ENCODE data around the gene THSD4.
"Not testable (repeated sequence)": the region's sequence is repeated elsewhere in the genome, so short reads cannot be mapped to it uniquely, and the experiment has no call there.

THSD4 gene

DNA sequence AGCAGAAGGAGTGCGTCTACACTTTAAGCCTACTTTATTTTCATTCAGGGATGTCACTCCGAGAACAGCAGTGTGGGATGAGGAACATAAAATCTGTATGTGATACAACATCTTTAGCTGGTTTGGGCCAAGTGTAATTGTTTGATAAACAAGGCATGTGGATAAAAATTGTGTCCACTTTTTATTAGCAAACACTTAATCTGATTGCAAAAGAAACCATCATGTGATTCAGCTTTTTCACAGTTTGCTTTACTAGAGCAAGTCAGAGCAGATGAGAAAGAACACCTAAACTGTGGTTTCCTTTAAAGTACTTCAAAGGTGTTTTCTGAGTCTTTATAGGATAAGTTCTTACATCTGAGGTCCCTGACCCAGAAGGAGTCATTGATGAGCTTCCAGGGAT is 237.9 kb downstream of the THSD4 start:
- H3K27ac ChIP-seq (ENCODE audit: low read depth, low read length) = no peak overlapping the region
- peaks cover 23% of the 10 kb centered on the region for H3K4me1 ChIP-seq (ENCODE audit: control insufficient read depth, insufficient read depth, low read length)

DNA sequence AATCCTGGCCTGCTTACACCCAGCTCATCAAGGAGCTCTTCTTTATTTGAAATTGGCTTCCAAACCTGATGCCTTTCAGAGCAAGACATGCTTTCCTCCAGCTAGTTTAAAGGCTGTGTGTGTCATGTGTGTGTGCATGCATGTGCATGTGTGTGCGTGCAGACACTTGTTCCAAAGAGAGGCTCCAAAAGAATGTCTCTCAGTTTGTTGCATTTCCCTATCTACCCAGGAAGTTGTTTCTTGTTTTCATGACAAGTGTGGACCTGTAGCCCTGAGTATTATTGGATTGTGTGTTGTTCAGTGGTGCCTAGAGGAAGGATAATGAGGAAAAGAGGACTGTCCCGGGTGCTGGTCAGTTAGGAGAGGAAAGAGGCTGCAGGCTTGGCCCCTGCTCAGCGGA is 240.0 kb downstream of the THSD4 start:
- no peaks in the 10 kb centered on the region for H3K9me3 ChIP-seq (ENCODE audit: control insufficient read depth, insufficient read depth, low read depth, low read length)
- H3K36me3 ChIP-seq (ENCODE audit: control insufficient read depth, insufficient read depth, low read length) = no peaks in the 10 kb centered on the region
- H3K27me3 ChIP-seq (ENCODE audit: control insufficient read depth, insufficient read depth, low read length) = no peaks in the 10 kb centered on the region
- no peak overlapping the region for H3K4me3 ChIP-seq (ENCODE audit: low read depth, low read length)
- H3K4me1 ChIP-seq (ENCODE audit: control insufficient read depth, insufficient read depth, low read length) = peaks cover 13% of the 10 kb centered on the region; the same call in 1 of the 2 replicates
- H3K9ac ChIP-seq (ENCODE audit: low read length) = no peak overlapping the region
- H3K27ac ChIP-seq (ENCODE audit: low read depth, low read length) = no peak overlapping the region

More for the DNA sequence above, 237.9 kb downstream of the THSD4 start:
- Histone ChIP-seq H3K36me3 (ENCODE audit: control insufficient read depth, insufficient read depth, low read length) (no peaks in the 10 kb centered on the region), H3K4me3 (ENCODE audit: low read depth, low read length) (no peak overlapping the region), H3K9me3 (ENCODE audit: control insufficient read depth, insufficient read depth, low read depth, low read length) (no peaks in the 10 kb centered on the region), H3K27me3 (ENCODE audit: control insufficient read depth, insufficient read depth, low read length) (no peaks in the 10 kb centered on the region), H3K9ac (ENCODE audit: low read length) (no peak overlapping the region)

- no peaks in the 10 kb centered on the region for H3K9me3 ChIP-seq (ENCODE audit: control insufficient read depth, insufficient read depth, low read depth, low read length)
- H3K9ac ChIP-seq (ENCODE audit: low read length) = no peak overlapping the region
- H3K36me3 ChIP-seq (ENCODE audit: control insufficient read depth, insufficient read depth, low read length) = no peaks in the 10 kb centered on the region
- no peak overlapping the region for H3K4me3 ChIP-seq (ENCODE audit: low read depth, low read length)
- no peaks in the 10 kb centered on the region for H3K27me3 ChIP-seq (ENCODE audit: control insufficient read depth, insufficient read depth, low read length)
- H3K27ac ChIP-seq (ENCODE audit: low read depth, low read length) = no peak overlapping the region
- peaks cover 11% of the 10 kb centered on the region for H3K4me1 ChIP-seq (ENCODE audit: control insufficient read depth, insufficient read depth, low read length)
Measured at GRCh38 chr15:71357321-71357732, 242.1 kb downstream of the THSD4 start.

DNA sequence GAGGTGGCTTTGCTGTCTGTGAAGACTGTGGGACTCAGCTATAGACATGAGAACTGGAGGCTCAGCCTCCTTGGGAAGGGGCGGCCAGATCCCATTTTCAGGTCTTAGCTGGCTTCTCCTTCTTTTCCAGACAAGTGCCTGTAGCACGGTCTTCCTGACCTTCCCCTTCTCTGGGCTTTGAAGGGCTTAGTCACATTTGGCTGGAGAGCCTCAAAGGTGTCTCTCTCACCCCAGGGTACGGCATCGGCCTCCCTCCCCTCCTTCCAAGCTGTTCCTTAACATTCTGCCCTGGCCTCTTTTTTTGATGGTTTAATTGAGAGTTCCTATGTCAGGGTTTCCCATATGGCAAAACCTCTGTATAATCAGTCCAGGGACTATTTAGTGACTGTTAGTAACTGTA is 242.7 kb downstream of the THSD4 start:
- Histone ChIP-seq H3K9me3 (ENCODE audit: control insufficient read depth, insufficient read depth, low read depth, low read length) (no peaks in the 10 kb centered on the region), H3K27me3 (ENCODE audit: control insufficient read depth, insufficient read depth, low read length) (no peaks in the 10 kb centered on the region), H3K36me3 (ENCODE audit: control insufficient read depth, insufficient read depth, low read length) (no peaks in the 10 kb centered on the region), H3K4me1 (ENCODE audit: control insufficient read depth, insufficient read depth, low read length) (peaks cover 12% of the 10 kb centered on the region), H3K9ac (ENCODE audit: low read length) (no peak overlapping the region), H3K4me3 (ENCODE audit: low read depth, low read length) (no peak overlapping the region), H3K27ac (ENCODE audit: low read depth, low read length) (no peak overlapping the region)

GRCh38 chr15:71359246-71359645 is 244.0 kb downstream of the THSD4 start:
- no peaks in the 10 kb centered on the region for H3K27me3 ChIP-seq (ENCODE audit: control insufficient read depth, insufficient read depth, low read length)
- H3K4me3 ChIP-seq (ENCODE audit: low read depth, low read length) = no peak overlapping the region
- no peaks in the 10 kb centered on the region for H3K36me3 ChIP-seq (ENCODE audit: control insufficient read depth, insufficient read depth, low read length)
- no peak overlapping the region for H3K9ac ChIP-seq (ENCODE audit: low read length)
- peaks cover 24% of the 10 kb centered on the region for H3K4me1 ChIP-seq (ENCODE audit: control insufficient read depth, insufficient read depth, low read length)
- H3K9me3 ChIP-seq (ENCODE audit: control insufficient read depth, insufficient read depth, low read depth, low read length) = no peaks in the 10 kb centered on the region
- no peak overlapping the region for H3K27ac ChIP-seq (ENCODE audit: low read depth, low read length)

DNA sequence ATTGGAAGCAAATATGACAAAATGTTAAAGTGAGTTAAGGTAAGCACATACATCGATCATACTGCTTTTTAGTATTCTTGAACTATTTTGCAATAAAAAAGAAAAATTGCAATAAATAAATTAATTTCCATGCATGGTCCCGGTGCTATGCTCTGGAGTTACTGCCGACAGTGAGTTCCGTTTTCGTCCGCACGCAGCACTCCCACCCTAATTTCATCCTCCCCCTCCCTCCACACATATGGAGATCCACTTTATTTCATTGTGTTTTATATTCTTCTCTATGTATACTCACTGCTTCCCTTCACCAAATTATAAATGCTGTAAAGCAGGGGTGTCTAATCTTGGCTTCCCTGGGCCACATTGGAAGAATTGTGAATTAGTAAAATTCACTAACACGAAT is 247.3 kb downstream of the THSD4 start:
- Histone ChIP-seq H3K4me1 (ENCODE audit: control insufficient read depth, insufficient read depth, low read length) (peaks cover 29% of the 10 kb centered on the region), H3K27me3 (ENCODE audit: control insufficient read depth, insufficient read depth, low read length) (no peaks in the 10 kb centered on the region), H3K9me3 (ENCODE audit: control insufficient read depth, insufficient read depth, low read depth, low read length) (no peaks in the 10 kb centered on the region), H3K4me3 (ENCODE audit: low read depth, low read length) (no peak overlapping the region), H3K9ac (ENCODE audit: low read length) (no peak overlapping the region), H3K27ac (ENCODE audit: low read depth, low read length) (0 out of 2 replicates have a peak overlapping the region, but pooled peaks have one; percentile 33), H3K36me3 (ENCODE audit: control insufficient read depth, insufficient read depth, low read length) (no peaks in the 10 kb centered on the region)

GRCh38 chr15:71362987-71363968 is 248.0 kb downstream of the THSD4 start:
- H3K27me3 ChIP-seq (ENCODE audit: control insufficient read depth, insufficient read depth, low read length) = no peaks in the 10 kb centered on the region
- no peak overlapping the region for H3K9ac ChIP-seq (ENCODE audit: low read length)
- peaks cover 24% of the 10 kb centered on the region for H3K4me1 ChIP-seq (ENCODE audit: control insufficient read depth, insufficient read depth, low read length)
- peak overlapping the region; percentile 70 for H3K27ac ChIP-seq (ENCODE audit: low read depth, low read length)
- no peaks in the 10 kb centered on the region for H3K36me3 ChIP-seq (ENCODE audit: control insufficient read depth, insufficient read depth, low read length)
- no peak overlapping the region for H3K4me3 ChIP-seq (ENCODE audit: low read depth, low read length)
- H3K9me3 ChIP-seq (ENCODE audit: control insufficient read depth, insufficient read depth, low read depth, low read length) = no peaks in the 10 kb centered on the region

- Histone ChIP-seq H3K9ac (ENCODE audit: low read length) (no peak overlapping the region), H3K4me3 (ENCODE audit: low read depth, low read length) (no peak overlapping the region)
Measured at GRCh38 chr15:71364117-71364584, 248.9 kb downstream of the THSD4 start.

DNA sequence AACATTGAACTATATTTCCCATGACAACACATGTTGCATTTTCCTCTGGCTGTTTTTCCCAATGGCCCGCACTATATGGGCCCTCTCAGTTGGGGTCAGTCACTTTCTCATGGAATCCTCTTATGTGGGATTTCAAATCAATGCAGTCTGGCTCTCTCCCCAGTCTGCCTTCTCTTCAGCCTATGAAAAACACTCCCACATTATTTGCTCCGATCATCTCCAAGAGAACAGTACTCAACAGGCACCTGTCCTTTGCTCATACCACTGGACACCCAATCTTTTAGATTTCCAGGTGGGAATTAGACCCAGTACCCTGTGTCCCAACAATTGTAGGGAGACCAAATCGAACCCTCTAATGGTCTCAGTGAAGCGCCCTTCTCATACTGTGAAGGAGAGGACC is 251.3 kb downstream of the THSD4 start:
- no peak overlapping the region for H3K4me3 ChIP-seq (ENCODE audit: low read depth, low read length)
- peaks cover 24% of the 10 kb centered on the region for H3K4me1 ChIP-seq (ENCODE audit: control insufficient read depth, insufficient read depth, low read length)
- no peaks in the 10 kb centered on the region for H3K27me3 ChIP-seq (ENCODE audit: control insufficient read depth, insufficient read depth, low read length)
- no peaks in the 10 kb centered on the region for H3K36me3 ChIP-seq (ENCODE audit: control insufficient read depth, insufficient read depth, low read length)
- no peak overlapping the region for H3K9ac ChIP-seq (ENCODE audit: low read length)
- no peaks in the 10 kb centered on the region for H3K9me3 ChIP-seq (ENCODE audit: control insufficient read depth, insufficient read depth, low read depth, low read length)
- H3K27ac ChIP-seq (ENCODE audit: low read depth, low read length) = no peak overlapping the region

More at GRCh38 chr15:71364117-71364584, 248.9 kb downstream of the THSD4 start:
- peaks cover 24% of the 10 kb centered on the region for H3K4me1 ChIP-seq (ENCODE audit: control insufficient read depth, insufficient read depth, low read length)
- no peaks in the 10 kb centered on the region for H3K9me3 ChIP-seq (ENCODE audit: control insufficient read depth, insufficient read depth, low read depth, low read length)
- H3K27ac ChIP-seq (ENCODE audit: low read depth, low read length) = peak overlapping the region; percentile 70
- no peaks in the 10 kb centered on the region for H3K36me3 ChIP-seq (ENCODE audit: control insufficient read depth, insufficient read depth, low read length)
- H3K27me3 ChIP-seq (ENCODE audit: control insufficient read depth, insufficient read depth, low read length) = no peaks in the 10 kb centered on the region

DNA sequence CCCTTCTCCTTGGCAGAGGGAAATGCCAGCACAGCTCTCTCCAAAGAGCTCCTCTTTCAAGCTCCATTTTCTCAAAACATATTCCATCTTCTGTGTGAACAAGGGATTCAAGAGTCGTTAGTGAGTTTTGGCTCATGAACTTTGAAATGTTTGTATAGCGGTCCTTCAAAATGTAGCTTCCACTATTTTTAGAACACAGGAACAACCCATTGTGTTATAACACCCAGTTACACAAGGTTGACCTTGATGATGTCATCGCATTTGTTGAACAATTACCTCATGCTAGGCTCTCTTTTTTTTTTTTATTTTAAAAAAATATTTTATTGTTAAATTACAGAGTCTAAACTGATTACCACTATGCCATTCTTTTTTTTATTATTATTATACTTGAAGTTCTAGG is 251.7 kb downstream of the THSD4 start:
- Histone ChIP-seq H3K9me3 (ENCODE audit: control insufficient read depth, insufficient read depth, low read depth, low read length) (no peaks in the 10 kb centered on the region), H3K4me3 (ENCODE audit: low read depth, low read length) (no peak overlapping the region), H3K36me3 (ENCODE audit: control insufficient read depth, insufficient read depth, low read length) (no peaks in the 10 kb centered on the region), H3K27me3 (ENCODE audit: control insufficient read depth, insufficient read depth, low read length) (no peaks in the 10 kb centered on the region), H3K4me1 (ENCODE audit: control insufficient read depth, insufficient read depth, low read length) (peaks cover 24% of the 10 kb centered on the region), H3K27ac (ENCODE audit: low read depth, low read length) (no peak overlapping the region), H3K9ac (ENCODE audit: low read length) (no peak overlapping the region)

- H3K4me1 ChIP-seq (ENCODE audit: control insufficient read depth, insufficient read depth, low read length) = peaks cover 24% of the 10 kb centered on the region
- H3K27me3 ChIP-seq (ENCODE audit: control insufficient read depth, insufficient read depth, low read length); H3K36me3 ChIP-seq (ENCODE audit: control insufficient read depth, insufficient read depth, low read length); H3K9ac ChIP-seq (ENCODE audit: low read length); H3K9me3 ChIP-seq (ENCODE audit: control insufficient read depth, insufficient read depth, low read depth, low read length); H3K27ac ChIP-seq (ENCODE audit: low read depth, low read length); H3K4me3 ChIP-seq (ENCODE audit: low read depth, low read length): not testable (repeated sequence)
Measured at GRCh38 chr15:71367737-71368136, 252.5 kb downstream of the THSD4 start.

Measured in HUES6 (cell line).